Measurements from ENCODE around the gene RAB13.

GRCh38 chr1:153985341-153985912, 712 bp downstream of the RAB13 start:
- TF ChIP-seq SP2 (IDR thresholded peaks at IDR 0.05; ENCODE audit: low read length): no peak
- TF ChIP-seq ATF2 (IDR thresholded peaks at IDR 0.05; ENCODE audit: low read length): no peak
- TF ChIP-seq, protein P1, sequence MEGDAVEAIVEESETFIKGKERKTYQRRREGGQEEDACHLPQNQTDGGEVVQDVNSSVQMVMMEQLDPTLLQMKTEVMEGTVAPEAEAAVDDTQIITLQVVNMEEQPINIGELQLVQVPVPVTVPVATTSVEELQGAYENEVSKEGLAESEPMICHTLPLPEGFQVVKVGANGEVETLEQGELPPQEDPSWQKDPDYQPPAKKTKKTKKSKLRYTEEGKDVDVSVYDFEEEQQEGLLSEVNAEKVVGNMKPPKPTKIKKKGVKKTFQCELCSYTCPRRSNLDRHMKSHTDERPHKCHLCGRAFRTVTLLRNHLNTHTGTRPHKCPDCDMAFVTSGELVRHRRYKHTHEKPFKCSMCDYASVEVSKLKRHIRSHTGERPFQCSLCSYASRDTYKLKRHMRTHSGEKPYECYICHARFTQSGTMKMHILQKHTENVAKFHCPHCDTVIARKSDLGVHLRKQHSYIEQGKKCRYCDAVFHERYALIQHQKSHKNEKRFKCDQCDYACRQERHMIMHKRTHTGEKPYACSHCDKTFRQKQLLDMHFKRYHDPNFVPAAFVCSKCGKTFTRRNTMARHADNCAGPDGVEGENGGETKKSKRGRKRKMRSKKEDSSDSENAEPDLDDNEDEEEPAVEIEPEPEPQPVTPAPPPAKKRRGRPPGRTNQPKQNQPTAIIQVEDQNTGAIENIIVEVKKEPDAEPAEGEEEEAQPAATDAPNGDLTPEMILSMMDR (IDR thresholded peaks at IDR 0.05; ENCODE audit: control extremely low read depth in 1 of 3, insufficient read depth in 1 of 3, low read depth in 1 of 3, low read length in 3 of 3): no peak
- peak in 1 of 2 experiments; percentile 88; a peak in 2 of 3 replicates for TF ChIP-seq POLR2A (IDR thresholded peaks at IDR 0.05; ENCODE audit: control extremely low read depth in 1 of 2, low read depth in 2 of 2, low read length in 2 of 2)
- TF ChIP-seq NRF1 (IDR thresholded peaks at IDR 0.05; ENCODE audit: low read depth, low read length): no peak

All from H1 (cell line).